ENCODE results near the gene SPOCK1.

DNA sequence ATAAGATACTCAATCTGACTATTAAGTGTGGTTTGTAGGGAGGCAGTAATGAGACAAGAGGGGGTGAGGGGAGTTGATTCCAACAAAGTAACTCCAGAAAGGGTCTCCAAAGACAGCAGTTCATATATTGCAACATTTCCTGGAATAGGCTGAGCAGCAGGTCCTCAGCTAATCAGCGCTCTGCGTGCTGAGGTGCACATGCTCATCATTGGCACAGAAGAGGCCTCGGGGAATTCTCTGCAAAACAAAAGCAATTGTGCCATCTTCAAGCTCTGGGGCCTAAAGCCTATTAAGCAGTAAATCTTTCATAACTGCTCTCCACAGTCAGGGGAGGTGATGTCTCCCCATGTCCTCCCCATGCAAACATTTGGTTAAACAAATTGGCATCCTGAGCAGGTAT is 357.3 kb downstream of the SPOCK1 start:
- TF ChIP-seq EZH2 (IDR thresholded peaks at IDR 0.05; ENCODE audit: low read depth) (no peak), CTCF (conservative IDR thresholded peaks at IDR 0.05) (no peak)

Measured in PC-9 (cell line).